GOT3 (cell line): Measurements from ENCODE around the gene PHF12.

Experiments
- DNase-seq: peaks from one replicate; lab custom pipeline; 2025; ENCODE audit warnings: mixed read lengths; lab: John Stamatoyannopoulos, UW

PHF12 gene

GRCh38 chr17:28975031-28975430, 23.7 kb upstream of the PHF12 start:
- DNase-seq: no peak

GRCh38 chr17:28974451-28974850, 23.1 kb upstream of the PHF12 start:
- DNase-seq: no peak

GRCh38 chr17:28973425-28973824, 22.1 kb upstream of the PHF12 start:
- no peak for DNase-seq

GRCh38 chr17:28972437-28972836, 21.1 kb upstream of the PHF12 start:
- DNase-seq: no peak

- no peak for DNase-seq
Measured at GRCh38 chr17:28970879-28971278, 19.6 kb upstream of the PHF12 start.

GRCh38 chr17:28969706-28970393, 18.5 kb upstream of the PHF12 start:
- DNase-seq: no peak

GRCh38 chr17:28968914-28969295, 17.6 kb upstream of the PHF12 start:
- DNase-seq: no peak

- no peak for DNase-seq
Measured at GRCh38 chr17:28968231-28968913, 17.1 kb upstream of the PHF12 start.

GRCh38 chr17:28967221-28968135, 16.2 kb upstream of the PHF12 start:
- no peak for DNase-seq

- no peak for DNase-seq
Measured at GRCh38 chr17:28963841-28964240, 12.5 kb upstream of the PHF12 start.

GRCh38 chr17:28963055-28963611, 11.8 kb upstream of the PHF12 start:
- no peak for DNase-seq

GRCh38 chr17:28961391-28961790, 10.1 kb upstream of the PHF12 start:
- no peak for DNase-seq

GRCh38 chr17:28960256-28961061, 9.1 kb upstream of the PHF12 start:
- no peak for DNase-seq

- DNase-seq: no peak
Measured at GRCh38 chr17:28959471-28959871, 8.2 kb upstream of the PHF12 start.

GRCh38 chr17:28958820-28959455, 7.6 kb upstream of the PHF12 start:
- DNase-seq: no peak

GRCh38 chr17:28957992-28958355, 6.7 kb upstream of the PHF12 start:
- DNase-seq: no peak

GRCh38 chr17:28957277-28957991, 6.1 kb upstream of the PHF12 start:
- no peak for DNase-seq

- no peak for DNase-seq
Measured at GRCh38 chr17:28956861-28957260, 5.5 kb upstream of the PHF12 start.

- no peak for DNase-seq
Measured at GRCh38 chr17:28956112-28956511, 4.8 kb upstream of the PHF12 start.

- no peak for DNase-seq
Measured at GRCh38 chr17:28955408-28955807, 4.1 kb upstream of the PHF12 start.
